GM12873 (cell line): ENCODE results near the gene AGAP1.

Source experiments
- TF ChIP-seq, protein P1 (sequence below): IDR thresholded peaks from 2 replicates; pipeline ENCODE4 v1.5.1; 2012; ENCODE audit warnings: low read depth, mild to moderate bottlenecking, moderate library complexity, low read length, control low read depth; ENCODE audit not compliant: insufficient read depth; ENCODE audit errors: missing control alignments

The AGAP1 gene

DNA sequence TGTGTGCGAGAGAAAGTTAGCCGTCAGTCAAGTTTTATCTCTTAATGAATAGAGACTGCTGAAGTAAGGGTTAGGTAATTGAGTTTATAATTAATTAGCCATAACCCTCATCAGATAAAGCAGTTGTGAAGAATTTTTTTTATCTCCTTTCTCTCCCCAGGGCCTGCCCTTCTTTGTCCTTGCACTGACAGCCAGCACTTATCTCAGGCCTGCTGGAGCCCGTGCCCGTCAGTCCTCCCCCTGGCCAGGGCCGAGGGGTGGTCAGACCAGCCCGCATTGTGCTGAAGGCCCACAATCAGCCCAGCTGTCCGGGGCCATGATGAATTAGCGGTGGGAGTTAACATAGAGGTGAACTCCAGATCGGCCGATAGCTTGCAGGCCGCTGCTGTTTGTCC lies 358.7 kb downstream of the AGAP1 start:
- TF ChIP-seq, protein P1, sequence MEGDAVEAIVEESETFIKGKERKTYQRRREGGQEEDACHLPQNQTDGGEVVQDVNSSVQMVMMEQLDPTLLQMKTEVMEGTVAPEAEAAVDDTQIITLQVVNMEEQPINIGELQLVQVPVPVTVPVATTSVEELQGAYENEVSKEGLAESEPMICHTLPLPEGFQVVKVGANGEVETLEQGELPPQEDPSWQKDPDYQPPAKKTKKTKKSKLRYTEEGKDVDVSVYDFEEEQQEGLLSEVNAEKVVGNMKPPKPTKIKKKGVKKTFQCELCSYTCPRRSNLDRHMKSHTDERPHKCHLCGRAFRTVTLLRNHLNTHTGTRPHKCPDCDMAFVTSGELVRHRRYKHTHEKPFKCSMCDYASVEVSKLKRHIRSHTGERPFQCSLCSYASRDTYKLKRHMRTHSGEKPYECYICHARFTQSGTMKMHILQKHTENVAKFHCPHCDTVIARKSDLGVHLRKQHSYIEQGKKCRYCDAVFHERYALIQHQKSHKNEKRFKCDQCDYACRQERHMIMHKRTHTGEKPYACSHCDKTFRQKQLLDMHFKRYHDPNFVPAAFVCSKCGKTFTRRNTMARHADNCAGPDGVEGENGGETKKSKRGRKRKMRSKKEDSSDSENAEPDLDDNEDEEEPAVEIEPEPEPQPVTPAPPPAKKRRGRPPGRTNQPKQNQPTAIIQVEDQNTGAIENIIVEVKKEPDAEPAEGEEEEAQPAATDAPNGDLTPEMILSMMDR: no peak

DNA sequence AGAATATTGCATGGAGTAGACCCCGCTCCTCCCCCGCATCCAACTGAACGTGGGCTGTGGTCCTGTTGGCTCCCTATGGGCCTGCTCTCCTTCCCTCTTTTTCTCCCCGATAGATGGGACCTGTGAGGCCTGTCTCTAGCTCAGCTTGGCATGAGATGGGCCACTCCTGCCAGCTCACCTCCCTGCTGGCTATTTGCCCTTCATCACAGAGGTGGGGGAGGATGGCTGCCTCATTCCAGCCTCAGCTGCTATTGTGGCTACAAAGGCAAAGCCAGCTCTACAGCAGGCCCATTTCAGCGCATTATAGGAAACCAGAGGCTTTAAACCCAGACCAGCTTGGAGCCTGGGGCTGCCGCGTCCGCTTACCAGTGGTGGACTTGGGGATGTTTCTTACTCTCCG lies 360.4 kb downstream of the AGAP1 start:
- TF ChIP-seq, protein P1: no peak

DNA sequence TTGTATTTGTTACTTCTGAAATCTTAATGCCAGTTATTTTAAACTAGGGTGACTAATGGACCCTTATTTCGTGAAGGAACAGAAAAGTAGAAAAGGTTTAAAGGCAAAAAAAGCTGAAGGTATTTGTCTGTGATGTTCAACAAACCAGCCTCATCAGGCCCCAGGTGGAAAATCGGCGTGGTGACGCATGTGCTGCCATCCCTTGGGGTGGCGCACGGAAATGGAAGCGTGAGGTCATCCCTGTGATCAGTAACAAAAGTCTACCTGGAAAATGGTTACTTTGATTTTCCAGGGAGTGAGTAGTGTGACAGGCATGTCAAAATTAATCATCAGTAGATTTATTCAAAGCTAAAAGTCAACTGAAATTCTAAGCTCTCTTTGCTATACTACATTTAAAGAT lies 361.2 kb downstream of the AGAP1 start:
- TF ChIP-seq, protein P1: no peak

DNA sequence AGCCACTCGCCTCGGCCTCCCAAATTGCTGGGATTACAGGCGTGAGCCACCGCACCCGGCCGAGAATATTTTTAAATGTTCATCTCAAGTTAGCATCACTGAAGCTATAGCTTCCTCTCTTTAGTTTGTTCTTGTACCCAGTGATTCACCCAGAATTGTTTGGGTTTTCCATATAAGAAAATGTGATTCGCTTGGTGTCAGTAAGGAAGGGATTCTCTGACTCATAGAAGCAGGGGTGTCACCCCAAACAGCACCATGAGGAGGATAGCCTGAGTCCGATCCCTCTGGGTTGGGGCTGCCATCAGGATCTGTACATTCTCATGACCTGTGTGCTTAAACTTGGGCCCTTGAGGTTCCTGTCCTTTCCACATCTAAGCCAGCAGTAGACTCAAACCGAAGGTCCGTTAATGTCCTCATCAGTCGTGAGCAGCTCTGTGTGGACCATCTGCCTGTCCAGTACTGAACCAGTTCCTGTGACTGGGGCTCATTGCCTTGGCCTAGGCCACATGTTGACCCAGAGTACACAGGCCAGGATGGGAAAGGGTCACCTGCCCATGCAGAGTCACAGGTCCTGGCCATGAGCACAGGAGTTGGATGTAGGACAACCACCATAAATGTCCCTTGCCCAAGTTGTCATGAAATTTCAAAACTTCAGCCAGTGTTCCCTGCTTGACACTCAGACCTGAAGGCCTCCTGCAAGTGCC lies 362.5 kb downstream of the AGAP1 start:
- TF ChIP-seq, protein P1: no peak

DNA sequence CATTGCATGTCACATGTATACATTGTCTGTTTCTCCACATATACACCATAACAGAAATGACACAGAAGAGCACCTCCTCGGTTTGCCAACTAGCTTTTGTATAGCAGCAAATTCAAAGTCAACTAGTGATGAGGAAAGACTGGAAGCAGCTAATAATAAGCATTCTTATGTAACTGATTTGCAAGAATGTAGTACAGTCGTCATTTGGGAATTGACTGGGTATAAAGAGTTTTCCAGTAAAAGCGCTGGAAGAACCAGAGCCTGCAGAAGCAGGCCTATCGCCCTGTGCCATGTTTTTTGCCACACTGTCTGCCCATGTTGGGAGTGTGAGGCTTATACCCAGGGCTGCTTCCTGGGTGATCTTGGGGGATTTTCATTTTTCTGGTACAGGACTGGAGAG lies 363.8 kb downstream of the AGAP1 start:
- TF ChIP-seq, protein P1: no peak

DNA sequence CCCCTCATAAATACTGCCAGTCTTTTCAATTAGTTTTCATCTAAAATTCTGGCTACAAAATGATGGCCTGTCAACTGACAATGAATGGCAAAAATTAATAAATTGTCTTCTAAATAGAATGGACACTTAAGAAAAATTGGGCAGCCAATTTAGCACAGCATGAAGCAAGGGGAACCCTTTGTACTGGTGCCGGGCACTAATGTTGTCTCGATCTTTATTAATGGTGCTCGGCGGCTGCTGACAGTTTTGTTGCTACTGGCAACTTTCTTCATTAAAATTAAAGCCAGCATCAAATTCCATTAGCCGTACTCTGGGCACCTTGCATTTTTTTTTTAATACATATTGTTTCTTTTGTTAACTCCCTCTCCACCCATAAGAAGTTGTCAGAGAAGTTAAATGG lies 365.0 kb downstream of the AGAP1 start:
- TF ChIP-seq, protein P1: no peak

DNA sequence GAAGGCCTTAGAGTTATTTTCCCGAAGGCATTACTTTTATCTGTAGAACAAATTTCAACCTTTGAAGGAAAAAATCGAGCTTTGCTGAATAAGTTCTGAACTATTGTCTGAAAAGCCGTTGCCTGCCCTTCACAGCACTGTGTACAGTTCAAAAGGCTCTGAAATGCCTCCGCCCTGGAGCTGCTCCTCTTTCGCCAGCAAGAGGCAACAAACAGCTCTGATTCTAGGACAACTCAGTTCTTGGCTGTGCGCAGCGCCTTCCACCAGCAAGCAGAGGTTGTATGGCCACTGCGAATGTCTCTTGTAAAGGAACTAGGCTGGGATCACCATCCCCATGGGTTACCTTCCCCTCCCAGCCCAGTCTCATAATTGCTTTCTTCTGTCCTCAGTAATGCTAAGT lies 365.8 kb downstream of the AGAP1 start:
- TF ChIP-seq, protein P1: no peak
